ENCODE measurements around the gene FAM118B.
"Not testable (repeated sequence)": the region's sequence is repeated elsewhere in the genome, so short reads cannot be mapped to it uniquely, and the experiment has no call there.

Gene FAM118B

GRCh38 chr11:126219547-126219946 is 8.0 kb downstream of the FAM118B start:
- DNase-seq = no peak

DNA sequence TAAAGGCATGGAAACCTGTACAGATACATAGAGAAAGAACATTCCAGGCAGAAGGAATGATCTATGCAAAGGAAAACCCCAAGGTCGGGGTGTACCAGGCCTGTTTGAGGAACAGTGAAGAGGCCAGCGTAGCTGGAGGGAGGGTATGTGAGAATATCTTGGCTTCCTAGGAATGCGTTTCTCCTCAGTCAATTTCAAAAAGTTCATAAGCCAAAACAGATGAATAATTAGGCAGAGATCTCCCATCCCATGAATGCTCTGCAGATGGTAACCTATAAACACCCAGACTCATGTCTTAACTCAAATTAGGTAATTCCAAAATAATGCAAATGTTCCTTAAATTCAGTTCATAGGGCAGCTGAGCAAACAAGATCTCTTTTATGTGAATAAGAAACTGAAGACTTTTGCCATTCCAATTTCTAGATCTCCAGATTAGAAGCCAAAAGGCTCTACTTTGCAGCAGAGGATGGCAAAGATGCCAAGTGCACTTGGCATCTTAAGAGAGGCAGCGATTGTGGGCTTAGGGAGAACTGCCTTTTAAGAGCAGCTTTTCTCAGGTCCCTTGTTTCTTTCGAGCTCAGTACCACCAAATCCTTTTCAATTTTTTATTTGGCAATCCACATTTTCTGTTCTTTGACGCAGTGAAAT is 13.2 kb downstream of the FAM118B start:
- no peak for DNase-seq

- no peak for DNase-seq
Observed at GRCh38 chr11:126225295-126225665, 13.7 kb downstream of the FAM118B start.

DNA sequence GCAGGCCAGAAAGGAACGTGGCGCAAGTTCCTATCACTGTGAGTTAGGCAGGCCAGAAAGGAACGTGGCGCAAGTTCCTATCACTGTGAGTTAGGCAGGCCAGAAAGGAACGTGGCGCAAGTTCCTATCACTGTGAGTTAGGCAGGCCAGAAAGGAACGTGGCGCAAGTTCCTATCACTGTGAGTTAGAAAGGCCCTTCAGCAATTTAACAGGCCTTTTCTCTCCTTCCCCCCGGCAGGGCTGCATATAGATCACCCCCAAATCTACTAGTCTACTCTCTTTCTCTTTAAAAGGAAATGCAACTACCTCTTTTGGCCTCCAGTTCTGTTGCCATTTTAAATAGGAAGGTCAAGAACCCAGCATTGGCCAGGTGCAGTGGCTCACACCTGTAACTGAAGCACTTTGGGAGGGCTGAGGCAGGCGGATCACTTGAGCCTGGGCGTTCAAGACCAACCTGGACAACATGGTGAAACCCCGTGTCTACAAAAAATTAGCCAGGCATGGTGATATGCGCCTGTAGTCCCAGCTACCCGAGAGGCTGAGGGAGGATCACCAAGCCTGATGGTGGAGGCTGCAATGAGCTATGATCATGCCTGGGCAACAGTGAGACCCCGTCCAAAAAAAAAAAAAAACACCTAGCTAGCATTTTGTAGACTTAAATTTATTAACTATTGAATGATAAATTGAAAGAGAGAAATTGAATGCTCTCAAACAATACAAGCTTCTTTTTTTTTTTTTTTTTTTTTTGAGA is 14.9 kb downstream of the FAM118B start:
- no peak for DNase-seq

DNA sequence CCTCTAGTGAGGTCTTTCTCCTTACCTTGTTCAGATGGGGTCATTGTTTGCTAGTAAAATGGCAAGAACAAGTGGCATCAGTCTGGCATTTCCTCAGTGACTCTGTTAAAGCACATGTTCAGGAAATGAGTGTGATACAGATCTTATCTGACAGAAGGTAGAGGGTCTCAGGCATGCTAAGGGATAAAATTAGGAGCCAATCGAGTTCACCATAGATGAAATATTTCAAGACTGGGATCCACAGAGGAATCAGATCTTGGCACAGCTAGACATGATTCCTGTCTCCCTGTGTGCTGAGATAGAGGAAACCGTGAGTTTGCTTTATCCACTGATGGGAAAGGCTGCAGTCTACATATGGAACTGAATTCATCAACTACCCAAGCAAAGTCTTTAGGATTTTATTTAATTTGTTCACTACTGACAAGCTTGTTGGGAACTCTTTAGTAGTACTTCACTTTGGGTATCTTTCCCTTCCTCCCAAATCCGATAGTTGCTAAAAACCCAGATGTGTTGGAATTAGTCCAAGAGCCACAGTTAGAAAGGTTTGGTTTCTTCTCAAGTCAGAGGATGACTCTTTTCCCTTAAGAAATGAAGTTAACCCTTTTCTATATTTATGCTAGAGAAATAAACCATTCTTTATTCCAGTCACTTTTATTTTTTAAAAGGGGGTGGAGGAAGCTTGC is 18.4 kb downstream of the FAM118B start:
- no peak for DNase-seq

GRCh38 chr11:126231725-126232459 is 20.3 kb downstream of the FAM118B start:
- DNase-seq = no peak

GRCh38 chr11:126232683-126233082 is 21.1 kb downstream of the FAM118B start:
- DNase-seq = no peak

GRCh38 chr11:126233391-126233790 is 21.8 kb downstream of the FAM118B start:
- no peak for DNase-seq

- DNase-seq = no peak
Observed at GRCh38 chr11:126246636-126247035, 35.1 kb downstream of the FAM118B start.

DNA sequence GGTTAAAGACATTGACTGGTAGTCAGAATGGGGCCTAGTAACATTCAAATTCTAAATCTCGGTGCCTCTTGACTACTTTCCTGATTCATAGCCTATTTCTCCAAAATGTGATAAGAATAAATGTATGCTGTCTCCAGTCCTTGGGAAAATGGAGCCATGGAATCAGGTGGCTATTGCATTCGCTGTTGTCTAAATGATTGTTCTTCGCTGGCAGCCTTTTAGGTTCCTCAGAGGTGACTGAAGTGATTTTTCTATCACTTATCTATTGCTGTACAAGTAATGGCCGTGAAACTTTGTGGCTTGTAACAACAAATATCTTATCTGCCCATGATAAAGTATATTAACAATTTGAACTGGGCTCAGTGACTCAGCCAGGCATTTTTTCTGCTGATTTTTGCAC is 41.7 kb downstream of the FAM118B start:
- no peak for DNase-seq

- DNase-seq = no peak
Observed at GRCh38 chr11:126254819-126255218, 43.2 kb downstream of the FAM118B start.

DNA sequence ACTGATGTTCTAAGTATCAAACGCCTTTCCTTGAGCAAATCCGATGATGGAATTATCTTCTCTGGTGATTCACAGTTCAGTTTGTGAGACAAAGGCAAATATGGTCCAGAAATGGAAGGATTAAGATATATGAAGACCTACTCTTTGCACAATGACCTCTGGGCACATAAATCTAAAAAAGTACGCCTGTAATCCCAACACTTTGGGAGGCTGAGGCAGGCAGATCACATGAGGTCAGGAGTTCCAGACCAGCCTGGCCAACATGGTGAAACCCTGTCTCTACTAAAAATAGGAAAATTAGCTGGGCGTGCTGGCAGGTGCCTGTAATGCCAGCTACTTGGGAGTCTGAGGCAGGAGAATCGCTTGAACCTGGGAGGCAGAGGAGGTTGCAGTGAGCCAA is 43.9 kb downstream of the FAM118B start:
- not testable (repeated sequence) for DNase-seq

GRCh38 chr11:126256216-126256615 is 44.6 kb downstream of the FAM118B start:
- no peak for DNase-seq

- no peak for DNase-seq
Observed at GRCh38 chr11:126257144-126257543, 45.6 kb downstream of the FAM118B start.

DNA sequence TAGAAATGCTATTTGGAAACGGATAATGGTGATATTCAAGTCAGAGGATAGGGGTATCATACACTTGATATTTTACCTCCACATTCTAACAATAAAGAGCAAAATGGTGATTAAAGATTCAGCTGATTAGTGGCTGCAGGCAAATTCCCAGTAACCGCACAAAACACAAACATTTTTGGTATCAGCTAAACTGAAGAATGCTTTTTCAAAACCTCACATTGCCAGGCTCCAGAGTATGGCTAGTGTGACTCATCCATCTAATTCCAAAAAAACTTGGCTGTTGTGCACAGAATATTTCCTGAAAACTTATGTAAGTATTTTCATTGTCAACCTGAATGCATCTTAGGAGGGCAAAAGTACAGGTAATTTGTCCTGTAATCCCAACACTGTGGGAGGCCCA is 46.2 kb downstream of the FAM118B start:
- no peak for DNase-seq

- no peak for DNase-seq
Observed at GRCh38 chr11:126262216-126262615, 50.6 kb downstream of the FAM118B start.

GRCh38 chr11:126263489-126263888 is 51.9 kb downstream of the FAM118B start:
- DNase-seq = no peak

GRCh38 chr11:126265811-126266210 is 54.2 kb downstream of the FAM118B start:
- DNase-seq = peak; percentile 32 to 34

GRCh38 chr11:126267650-126268049 is 56.1 kb downstream of the FAM118B start:
- DNase-seq = no peak

- peak in 1 of 2 experiments; percentile 15 for DNase-seq
Observed at GRCh38 chr11:126268361-126268707, 56.8 kb downstream of the FAM118B start.

DNA sequence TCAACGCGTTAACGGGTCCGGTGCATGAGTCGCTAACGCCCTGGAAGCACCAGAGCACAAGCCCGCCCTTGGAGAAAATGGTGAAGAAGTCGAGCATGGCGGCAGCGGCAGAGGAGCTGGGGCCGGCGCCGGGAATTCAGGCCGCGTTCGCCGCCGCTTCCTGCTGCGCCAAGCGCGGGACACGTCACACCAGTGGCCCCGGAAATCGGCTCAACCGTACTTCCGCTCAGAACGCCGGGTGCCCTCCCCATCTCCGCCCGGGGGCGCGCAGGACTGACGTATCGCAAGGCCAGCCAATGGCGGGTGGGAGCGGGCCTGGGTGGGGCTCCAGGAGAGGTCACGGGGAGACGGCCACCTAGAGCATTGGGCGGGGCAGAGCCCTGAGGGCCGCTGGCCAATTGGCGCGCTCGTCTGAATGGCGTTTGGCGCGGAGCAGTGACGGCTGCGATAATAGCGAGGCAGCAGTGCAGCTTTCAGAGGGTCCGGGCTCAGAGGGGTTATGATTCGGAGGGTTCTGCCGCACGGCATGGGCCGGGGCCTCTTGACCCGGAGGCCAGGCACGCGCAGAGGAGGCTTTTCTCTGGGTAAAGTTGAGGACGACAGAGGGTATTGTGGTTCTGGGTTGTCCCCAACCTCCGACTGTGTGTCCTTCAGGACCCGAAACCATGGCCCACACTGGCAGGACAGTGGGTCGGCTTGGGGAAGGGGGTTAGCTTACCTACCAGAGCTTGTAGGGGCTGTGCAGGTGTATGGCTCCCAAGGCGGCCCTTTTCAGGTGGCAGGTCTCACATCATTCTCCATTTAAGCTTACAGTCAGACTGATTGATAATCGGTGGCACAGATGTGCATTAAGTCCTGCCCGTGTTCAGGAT is 57.4 kb downstream of the FAM118B start, which contains the start of the genes FOXRED1 and SRPRA:
FOXRED1 (plus strand) TSS at position 447 of the 872 bp plus-strand sequence; CDS start at position 500, 53 bp downstream.
SRPRA (minus strand) TSS at position 188 of the 872 bp plus-strand sequence; CDS start at position 97, 91 bp downstream.
- DNase-seq = peak; percentile 98

- DNase-seq = no peak
Observed at GRCh38 chr11:126277322-126277721, 65.7 kb downstream of the FAM118B start.

All from Kasumi-1 (cell line).